Endothelial cell of umbilical vein (primary cell): ENCODE results near the gene PPP2R3C. TPM values are rescaled to one million over a fixed set of nuclear protein-coding genes. Genes with fewer than 3 reads are reported as not detected.

Experiments used
- BruUV-seq: library from RNA; stranded (reverse); fragments of 400-500 nt; replicated peaks from 2 replicates; lab custom pipeline; 2021; lab: Mats Ljungman, UMichigan
- CTCF ChIA-PET: fragments of 300-600, 350-600 bp; sonication (Branson Sonifier 250); formaldehyde crosslinking; loops from one replicate; lab custom pipeline; 2021; ENCODE audit warnings: antibody characterized with exemption, inconsistent platforms; lab: Charles Lee
- POLR2A ChIA-PET: fragments of 300-600, 350-600 bp; sonication (Branson Sonifier 250); formaldehyde crosslinking; loops from one replicate; lab custom pipeline; 2021; ENCODE audit warnings: antibody characterized with exemption, inconsistent platforms; lab: Charles Lee
- DNase-seq: peaks from one replicate; pipeline ENCODE4 v3.0.0-alpha.2; 2011; ENCODE audit warnings: low read depth, low spot score
- FAIRE-seq: peaks from 2 replicates; lab custom pipeline; 2011; peaks lifted over from hg19 to GRCh38; lab: Jason Lieb, UNC
- H2AFZ ChIP-seq: 2 replicates; pipeline ENCODE4 v1.6.0; 2012; ENCODE audit warnings: low read depth, low read length, control low read depth, inconsistent platforms
- H3K27ac ChIP-seq: 2 replicates; pipeline ENCODE4 v1.5.1; 2011; ENCODE audit warnings: low read depth, mild to moderate bottlenecking, control low read depth, low read length, moderate library complexity; ENCODE audit not compliant: insufficient read depth
- H3K27me3 ChIP-seq, 2 experiments: 2 replicates each; pipeline versions ENCODE4 v1.6.0 to v1.6.1; 2011; ENCODE audit warnings: low read length in 2 of 2, mixed read lengths in 1 of 2; ENCODE audit not compliant: control insufficient read depth in 2 of 2, insufficient read depth in 2 of 2
- H3K36me3 ChIP-seq, 2 experiments: 2 replicates in 1 of 2; 3 replicates in 1 of 2; pipeline ENCODE4 v1.5.1; 2011; ENCODE audit warnings: low read length in 2 of 2, mild to moderate bottlenecking in 1 of 2, moderate library complexity in 1 of 2; ENCODE audit not compliant: control insufficient read depth in 2 of 2, insufficient read depth in 2 of 2; ENCODE audit errors: extremely low read depth in 1 of 2
- H3K4me1 ChIP-seq: 3 replicates; pipeline ENCODE4 v1.5.1; 2011; ENCODE audit warnings: mild to moderate bottlenecking, low read length; ENCODE audit not compliant: control insufficient read depth, insufficient read depth; ENCODE audit errors: extremely low read depth
- H3K4me2 ChIP-seq: 2 replicates; pipeline ENCODE4 v1.6.1; 2011; ENCODE audit warnings: low read length, control low read depth, mixed read lengths; ENCODE audit not compliant: insufficient read depth
- H3K4me3 ChIP-seq, 3 experiments: fragments of 200-600 bp in 1 of 3; sonication (generic), shearing (Covaris generic) in 1 of 3; replicated peaks in 1 of 3; 2 replicates each; pipeline ENCODE4 v1.5.1; 2011 to 2016; ENCODE audit warnings: control low read depth in 3 of 3, low read length in 3 of 3, mild to moderate bottlenecking in 2 of 3, inconsistent platforms in 1 of 3, low read depth in 1 of 3, moderate library complexity in 1 of 3; ENCODE audit not compliant: insufficient read depth in 1 of 3
- H3K79me2 ChIP-seq: 2 replicates; pipeline ENCODE4 v1.6.0; 2012; ENCODE audit warnings: low read length, inconsistent platforms; ENCODE audit not compliant: control insufficient read depth, insufficient read depth
- H3K9ac ChIP-seq: replicated peaks from 2 replicates; pipeline ENCODE3; 2011; ENCODE audit warnings: low read length, control low read depth; ENCODE audit not compliant: insufficient read depth; ENCODE audit errors: extremely low read depth
- H3K9me1 ChIP-seq: replicated peaks from 3 replicates; pipeline ENCODE4 v1.6.0; 2011; ENCODE audit warnings: mild to moderate bottlenecking, low read length; ENCODE audit not compliant: control insufficient read depth, insufficient read depth; ENCODE audit errors: extremely low read depth
- H3K9me3 ChIP-seq: replicated peaks from 2 replicates; pipeline ENCODE4 v1.5.1; 2012; ENCODE audit warnings: low read length, inconsistent platforms; ENCODE audit not compliant: control insufficient read depth, insufficient read depth
- H4K20me1 ChIP-seq: replicated peaks from 2 replicates; pipeline ENCODE3; 2011; ENCODE audit warnings: mild to moderate bottlenecking, low read length; ENCODE audit not compliant: control insufficient read depth, insufficient read depth; ENCODE audit errors: extremely low read depth
- CTCF ChIP-seq, 2 donors: IDR thresholded peaks; 1 replicate in 1 of 2; 2 replicates in 1 of 2; pipeline ENCODE4 v1.5.1; 2011; ENCODE audit warnings: low read length in 2 of 2, mild to moderate bottlenecking in 2 of 2, moderate library complexity in 2 of 2, control low read depth in 1 of 2, inconsistent platforms in 1 of 2, low read depth in 1 of 2; ENCODE audit not compliant: insufficient read depth in 1 of 2; ENCODE audit errors: extremely low read depth in 1 of 2
- EZH2 ChIP-seq: IDR thresholded peaks from 2 replicates; pipeline ENCODE4 v1.6.1; 2012; ENCODE audit warnings: borderline replicate concordance, low read depth, mild to moderate bottlenecking, moderate library complexity, low read length, inconsistent platforms; ENCODE audit not compliant: severe bottlenecking
- FOS ChIP-seq: IDR thresholded peaks from 2 replicates; pipeline ENCODE4 v1.6.1; 2011; ENCODE audit warnings: mild to moderate bottlenecking, low read length, moderate library complexity, borderline replicate concordance; ENCODE audit not compliant: insufficient read depth
- GATA2 ChIP-seq: IDR thresholded peaks from 2 replicates; pipeline ENCODE4 v1.7.0; 2011; ENCODE audit warnings: low read depth, mild to moderate bottlenecking, moderate library complexity, mixed read lengths, low read length; ENCODE audit not compliant: insufficient read length, insufficient read depth
- JUN ChIP-seq: IDR thresholded peaks from 2 replicates; pipeline ENCODE4 v1.6.1; 2011; ENCODE audit warnings: borderline replicate concordance, low read depth; ENCODE audit not compliant: insufficient read length, insufficient read depth
- MAX ChIP-seq: IDR thresholded peaks from 2 replicates; pipeline ENCODE4 v1.6.1; 2011; ENCODE audit not compliant: insufficient read depth, insufficient read length
- MYC ChIP-seq: IDR thresholded peaks from one replicate; pipeline ENCODE4 v1.6.1; 2011; ENCODE audit warnings: mild to moderate bottlenecking, low read depth, low read length
- POLR2A ChIP-seq: IDR thresholded peaks from 2 replicates; pipeline ENCODE4 v1.6.1; 2012; ENCODE audit warnings: low read depth, mild to moderate bottlenecking, control low read depth, low read length
- POLR2AphosphoS5 ChIP-seq: IDR thresholded peaks from 2 replicates; pipeline ENCODE4 v1.6.1; 2012; ENCODE audit warnings: low read depth, mild to moderate bottlenecking, control low read depth, low read length, moderate library complexity; ENCODE audit not compliant: insufficient read depth
- dilution Hi-C: fragments of 300-500 bp; cut with MboI; formaldehyde crosslinking; loops from one replicate; pipeline ENCODE4 v1.15.0; 2019; ENCODE audit warnings: low sequenced_read_pairs; ENCODE audit not compliant: extremely low pct_ligation_motif_present
- intact Hi-C: fragments of 100-400 bp; cut with micrococcal nuclease; formaldehyde crosslinking; loops from one replicate; pipeline ENCODE4 v1.10.0; 2022
- polyA plus RNA-seq, 4 experiments: library from polyadenylated mRNA; depleted of rRNA in 3 of 4; stranded (reverse) in 3 of 4; unstranded in 1 of 4; fragments of >200 nt; gene quantifications; 2 replicates each; pipeline versions ENCODE4 v1.2.1 to v1.2.3, GENCODE V29; 2011 to 2012; ENCODE audit warnings: missing spikeins in 1 of 4
- total RNA-seq: library from RNA; stranded (reverse); gene quantifications from 2 replicates; pipeline ENCODE4 v1.2.3, GENCODE V29; 2021

Gene PPP2R3C
- total and polyA plus RNA-seq, 2 donors (not counting 3 experiments of a cell fraction or from before 2014, with no cell fraction given), result 10.2 to 40.6 TPM

GRCh38 chr14:35051796-35052195 is 70.0 kb downstream of the PPP2R3C start:
- Histone ChIP-seq H3K9me3 (no peaks in the 10 kb centered on the region), H3K9me1 (no peaks in the 10 kb centered on the region), H3K9ac (no peak overlapping the region), H3K4me2 (no peak overlapping the region), H3K27ac (no peak overlapping the region), H4K20me1 (no peaks in the 10 kb centered on the region), H2AFZ (no peak overlapping the region), H3K36me3 (no peaks in the 10 kb centered on the region), H3K4me3 (no peak overlapping the region), H3K27me3 (no peaks in the 10 kb centered on the region), H3K79me2 (peaks cover 11% of the 10 kb centered on the region), H3K4me1 (peaks cover 18% of the 10 kb centered on the region)
- intact Hi-C loops, result no loop called here
- no peak for TF ChIP-seq JUN
- TF ChIP-seq CTCF (IDR thresholded peaks at IDR 0.05; ENCODE audit: extremely low read depth in 1 of 2, insufficient read depth in 1 of 2, low read depth in 1 of 2, low read length in 2 of 2), result no peak
- no peak for TF ChIP-seq GATA2
- TF ChIP-seq MYC, result no peak
- no peak for TF ChIP-seq MAX
- no peak for TF ChIP-seq POLR2A
- TF ChIP-seq FOS, result no peak
- no peak for TF ChIP-seq POLR2AphosphoS5
- no peak for TF ChIP-seq EZH2
- ChIA-PET POLR2A (no interaction called here), CTCF (interaction anchor here (1.1 kb wide), 1 partner anchor 12 kb away, joined by 3 read pairs; no protein-coding TSS in a partner anchor)
- FAIRE-seq (no peak), DNase-seq (no peak)
- no TSS peak for BruUV-seq
- dilution Hi-C loops, result no loop called here
